NT2/D1 (cell line): ENCODE results near the gene GAL3ST3.

ENCODE experiments used
- YY1 ChIP-seq: IDR thresholded peaks from 2 replicates; pipeline ENCODE4 v1.6.1; 2011; ENCODE audit not compliant: insufficient read length, insufficient read depth
- ZNF274 ChIP-seq: IDR thresholded peaks from 2 replicates; pipeline ENCODE4 v1.6.1; 2011; ENCODE audit warnings: mild to moderate bottlenecking, low read depth, low read length

DNA sequence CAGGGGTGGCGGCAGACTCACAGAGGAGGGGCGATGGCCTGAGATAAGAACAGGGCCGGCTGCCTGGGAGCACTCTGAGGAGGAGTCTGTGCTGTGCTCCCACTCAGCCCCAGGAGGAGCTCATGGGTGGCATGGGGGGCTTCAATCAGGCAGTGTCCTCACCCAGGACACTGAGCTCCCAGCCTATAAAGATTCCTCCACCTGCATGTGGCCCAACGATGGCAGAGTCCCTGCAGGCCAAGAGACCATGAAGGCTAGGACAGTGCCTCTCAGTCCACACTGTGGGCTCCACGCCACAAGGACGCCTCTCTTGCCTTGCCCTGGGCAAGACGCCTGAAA, 35.2 kb downstream of the GAL3ST3 start:
- TF ChIP-seq ZNF274 (no peak), YY1 (no peak)
